Measurements from ENCODE around the gene IGFL1.
"Not testable (repeated sequence)": the region's sequence is repeated elsewhere in the genome, so short reads cannot be mapped to it uniquely, and the experiment has no call there.

IGFL1 gene

GRCh38 chr19:46211201-46211881 is 18.2 kb upstream of the IGFL1 start:
- Mint-ChIP-seq H3K27me3 (ENCODE audit: low read depth, poor library complexity) (peaks cover 50% of the 10 kb centered on the region), H3K9me3 (no peaks in the 10 kb centered on the region), H3K27ac (no peak overlapping the region), H3K36me3 (ENCODE audit: low read depth) (no peaks in the 10 kb centered on the region), H3K4me1 (no peaks in the 10 kb centered on the region), H3K4me3 (no peak overlapping the region)
- no peak for DNase-seq
- no peak for TF ChIP-seq CTCF (IDR thresholded peaks at IDR 0.05)

- not testable (repeated sequence) for H3K9me3 Mint-ChIP-seq; H3K4me3 Mint-ChIP-seq; DNase-seq; H3K4me1 Mint-ChIP-seq; H3K36me3 Mint-ChIP-seq (ENCODE audit: low read depth); H3K27ac Mint-ChIP-seq
- H3K27me3 Mint-ChIP-seq (ENCODE audit: low read depth, poor library complexity), result peaks cover 44% of the 10 kb centered on the region
Observed at GRCh38 chr19:46212592-46212991, 16.9 kb upstream of the IGFL1 start.

- H3K4me1 Mint-ChIP-seq, result no peaks in the 10 kb centered on the region
- peaks cover 50% of the 10 kb centered on the region for H3K27me3 Mint-ChIP-seq (ENCODE audit: low read depth, poor library complexity)
Observed at GRCh38 chr19:46213156-46213555, 16.4 kb upstream of the IGFL1 start.

GRCh38 chr19:46213806-46214205 is 15.7 kb upstream of the IGFL1 start:
- no peaks in the 10 kb centered on the region for H3K4me1 Mint-ChIP-seq
- H3K36me3 Mint-ChIP-seq (ENCODE audit: low read depth), result no peaks in the 10 kb centered on the region
- H3K9me3 Mint-ChIP-seq, result no peaks in the 10 kb centered on the region
- no peak overlapping the region for H3K4me3 Mint-ChIP-seq
- peaks cover 54% of the 10 kb centered on the region for H3K27me3 Mint-ChIP-seq (ENCODE audit: low read depth, poor library complexity)
- H3K27ac Mint-ChIP-seq, result no peak overlapping the region
- TF ChIP-seq CTCF (IDR thresholded peaks at IDR 0.05), result no peak
- no peak for DNase-seq

More at GRCh38 chr19:46213156-46213555, 16.4 kb upstream of the IGFL1 start:
- DNase-seq, result no peak
- Mint-ChIP-seq H3K36me3 (ENCODE audit: low read depth) (no peaks in the 10 kb centered on the region), H3K4me3 (no peak overlapping the region), H3K9me3 (no peaks in the 10 kb centered on the region), H3K27ac (peak overlapping the region; percentile 14)
- no peak for TF ChIP-seq CTCF (IDR thresholded peaks at IDR 0.05)

- H3K27ac Mint-ChIP-seq, result no peak overlapping the region
- no peak for DNase-seq
- TF ChIP-seq CTCF (IDR thresholded peaks at IDR 0.05), result no peak
- no peak overlapping the region for H3K4me3 Mint-ChIP-seq
- H3K4me1 Mint-ChIP-seq, result no peaks in the 10 kb centered on the region
- no peaks in the 10 kb centered on the region for H3K9me3 Mint-ChIP-seq
- peaks cover 46% of the 10 kb centered on the region for H3K27me3 Mint-ChIP-seq (ENCODE audit: low read depth, poor library complexity)
- H3K36me3 Mint-ChIP-seq (ENCODE audit: low read depth), result no peaks in the 10 kb centered on the region
Observed at GRCh38 chr19:46216612-46217011, 12.9 kb upstream of the IGFL1 start.

- no peak for DNase-seq
- Mint-ChIP-seq H3K27ac (no peak overlapping the region), H3K36me3 (ENCODE audit: low read depth) (no peaks in the 10 kb centered on the region), H3K27me3 (ENCODE audit: low read depth, poor library complexity) (peaks cover 43% of the 10 kb centered on the region), H3K4me1 (no peaks in the 10 kb centered on the region), H3K4me3 (no peak overlapping the region), H3K9me3 (no peaks in the 10 kb centered on the region)
- no peak for TF ChIP-seq CTCF (IDR thresholded peaks at IDR 0.05)
Observed at GRCh38 chr19:46217476-46217875, 12.1 kb upstream of the IGFL1 start.
